Dermis microvascular lymphatic vessel endothelial cell (primary cell): Measurements from ENCODE around the gene WIPF1. TPM values are rescaled to one million over a fixed set of nuclear protein-coding genes. Genes with fewer than 3 reads are reported as not detected.

ENCODE experiments used
- DNase-seq, 2 donors: peaks; one replicate each; pipeline versions ENCODE4 v3.0.0 to v3.0.0-alpha.2; 2010; ENCODE audit warnings: low read depth in 2 of 2
- total RNA-seq: library from RNA; depleted of rRNA; stranded (reverse); fragments of >200 nt; gene quantifications from 2 replicates; pipeline ENCODE4 v1.2.1, GENCODE V29; 2014

Gene WIPF1, protein sequence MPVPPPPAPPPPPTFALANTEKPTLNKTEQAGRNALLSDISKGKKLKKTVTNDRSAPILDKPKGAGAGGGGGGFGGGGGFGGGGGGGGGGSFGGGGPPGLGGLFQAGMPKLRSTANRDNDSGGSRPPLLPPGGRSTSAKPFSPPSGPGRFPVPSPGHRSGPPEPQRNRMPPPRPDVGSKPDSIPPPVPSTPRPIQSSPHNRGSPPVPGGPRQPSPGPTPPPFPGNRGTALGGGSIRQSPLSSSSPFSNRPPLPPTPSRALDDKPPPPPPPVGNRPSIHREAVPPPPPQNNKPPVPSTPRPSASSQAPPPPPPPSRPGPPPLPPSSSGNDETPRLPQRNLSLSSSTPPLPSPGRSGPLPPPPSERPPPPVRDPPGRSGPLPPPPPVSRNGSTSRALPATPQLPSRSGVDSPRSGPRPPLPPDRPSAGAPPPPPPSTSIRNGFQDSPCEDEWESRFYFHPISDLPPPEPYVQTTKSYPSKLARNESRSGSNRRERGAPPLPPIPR
- total RNA-seq, result 7.8 and 13.9 TPM in 2 replicates

GRCh38 chr2:174597345-174598047 lies at the start of gene WIPF1:
WIPF1 (minus strand) TSS chr2:174597804; CDS start chr2:174585573, 12,231 bp downstream.
- DNase-seq, result peak in 1 of 2 donors; percentile 60

DNA sequence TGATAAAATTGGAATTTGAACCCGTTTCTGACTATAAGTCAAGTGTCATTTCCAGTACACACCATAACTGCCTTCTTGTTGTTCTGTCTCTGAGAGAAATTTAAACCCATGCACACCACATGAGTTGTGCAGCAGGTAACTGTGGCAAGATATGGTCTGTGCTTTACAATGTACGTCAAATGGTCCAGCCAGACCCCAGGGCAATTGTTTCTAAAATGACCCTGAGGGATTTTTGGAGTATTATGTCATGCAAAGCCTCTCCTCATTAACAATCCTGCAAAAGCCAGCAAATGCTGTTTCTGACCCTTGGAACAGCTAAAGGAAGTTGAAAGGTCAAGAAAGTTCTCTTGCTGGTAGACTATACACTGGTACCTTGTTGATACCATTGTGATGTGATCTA lies 47.7 kb upstream of the WIPF1 start:
- no peak for DNase-seq

GRCh38 chr2:174644406-174644805 lies 46.8 kb upstream of the WIPF1 start:
- no peak for DNase-seq

DNA sequence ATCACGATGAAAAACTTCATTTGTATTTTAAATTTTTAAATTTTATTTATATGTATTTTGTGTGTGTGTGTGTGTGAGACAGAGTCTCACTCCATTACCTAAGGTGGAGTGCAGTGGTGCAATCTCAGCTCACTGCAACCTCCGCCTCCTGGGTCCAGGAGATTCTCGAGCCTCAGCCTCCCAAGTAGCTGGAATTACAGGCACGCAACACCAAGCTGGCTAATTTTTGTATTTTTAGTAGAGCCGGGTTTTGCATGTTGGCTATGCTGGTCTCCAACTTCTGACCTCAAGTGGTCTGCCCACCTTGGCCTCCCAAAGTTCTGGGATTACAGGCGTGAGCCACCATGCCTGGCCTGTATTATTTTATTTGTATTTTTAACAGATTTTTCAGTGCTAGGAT lies 45.8 kb upstream of the WIPF1 start:
- no peak for DNase-seq

DNA sequence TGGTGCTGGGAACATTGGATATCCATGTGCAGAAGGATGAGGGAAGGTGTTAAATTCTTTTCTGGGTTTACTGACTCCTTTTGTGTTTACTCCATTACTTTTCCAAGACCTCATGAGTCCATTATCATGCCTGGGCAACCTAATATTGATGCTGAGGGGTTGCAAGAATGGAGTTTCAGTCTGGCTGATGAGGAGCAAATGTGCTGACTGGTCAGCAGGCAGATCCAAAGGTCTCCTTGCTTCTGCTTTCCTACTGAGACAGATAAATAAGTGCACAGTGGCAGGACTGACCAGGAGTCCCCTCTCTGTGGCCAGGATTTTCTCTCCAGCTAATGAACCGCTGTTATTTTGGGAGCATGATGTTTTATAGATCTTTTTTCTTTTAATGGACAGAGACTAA lies 43.6 kb upstream of the WIPF1 start:
- DNase-seq, result no peak

DNA sequence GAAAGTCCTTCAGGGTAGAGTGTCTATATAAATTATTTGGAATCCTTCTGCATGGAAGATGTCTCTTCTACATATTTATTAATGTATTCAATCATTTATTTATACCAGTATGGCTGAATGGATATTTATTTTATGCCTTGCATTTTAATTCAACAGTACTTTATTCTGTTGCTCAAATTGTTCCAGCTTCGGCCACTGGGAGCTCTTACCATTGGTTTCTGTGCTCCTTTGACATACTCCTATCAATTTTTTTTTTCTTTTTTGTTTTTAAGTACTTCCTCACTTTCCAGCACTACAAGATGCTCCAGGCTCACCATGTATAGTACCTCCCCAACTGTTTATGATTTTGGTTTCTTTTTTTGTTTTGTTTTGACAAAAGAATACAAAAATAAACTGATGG lies 39.4 kb upstream of the WIPF1 start:
- no peak for DNase-seq

DNA sequence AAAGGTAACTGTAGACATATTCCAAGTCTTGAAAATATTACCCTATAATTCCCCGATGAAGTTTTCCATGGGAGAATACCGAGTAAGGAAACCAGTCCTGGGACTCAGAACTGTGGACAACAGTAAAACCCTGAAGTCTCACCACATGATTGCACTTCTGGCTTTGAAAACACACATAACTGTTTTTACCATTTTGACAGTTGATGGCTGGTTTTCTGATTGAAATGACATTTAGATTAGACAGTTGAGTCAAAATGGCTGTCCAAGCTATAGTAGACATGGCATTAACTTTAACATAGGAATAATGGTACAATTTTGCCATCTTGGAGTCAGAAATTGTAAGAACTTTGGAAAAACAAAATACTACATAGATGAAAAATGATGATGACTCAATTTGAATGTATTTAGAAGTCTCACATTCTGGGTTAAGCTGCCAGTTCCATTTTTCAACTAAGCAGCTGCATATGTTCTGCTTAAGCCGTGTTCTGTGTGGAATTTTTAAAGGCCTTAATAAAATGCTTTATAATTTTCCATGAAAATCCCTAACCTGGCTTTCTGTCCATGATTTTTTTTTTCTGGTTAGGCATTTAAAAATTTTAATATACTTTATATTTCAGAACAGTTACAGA lies 38.3 kb upstream of the WIPF1 start:
- DNase-seq, result no peak

DNA sequence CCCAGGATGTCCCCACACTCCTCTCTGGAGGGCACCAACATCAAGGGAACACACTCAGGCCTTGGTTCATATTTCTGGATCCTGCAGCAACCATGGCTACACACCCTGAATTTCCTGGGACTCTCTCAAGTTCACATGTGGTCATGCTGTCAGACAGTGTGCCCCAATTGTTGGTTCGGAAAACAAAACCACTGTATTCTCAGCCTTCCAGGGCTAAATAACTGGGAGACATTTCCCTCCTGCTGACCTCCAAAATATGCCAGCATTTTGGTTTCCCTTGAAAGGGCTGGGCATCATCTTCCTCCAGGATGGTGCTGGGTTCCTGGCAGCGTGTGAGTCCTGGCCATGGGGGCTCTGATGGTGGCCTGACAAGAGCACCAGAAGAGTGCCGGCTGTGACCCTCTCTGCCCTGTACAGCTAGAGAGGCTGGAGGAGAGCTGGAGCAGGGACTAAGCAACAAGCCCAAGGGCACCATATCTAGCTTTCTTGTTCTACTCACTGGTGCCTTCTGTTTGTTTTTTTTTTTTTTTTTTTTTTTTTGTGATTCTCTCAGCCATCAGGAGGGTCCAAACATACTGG lies 37.5 kb upstream of the WIPF1 start:
- DNase-seq, result no peak

GRCh38 chr2:174634130-174635014 lies 36.8 kb upstream of the WIPF1 start:
- peak in 1 of 2 donors; percentile 31 for DNase-seq

DNA sequence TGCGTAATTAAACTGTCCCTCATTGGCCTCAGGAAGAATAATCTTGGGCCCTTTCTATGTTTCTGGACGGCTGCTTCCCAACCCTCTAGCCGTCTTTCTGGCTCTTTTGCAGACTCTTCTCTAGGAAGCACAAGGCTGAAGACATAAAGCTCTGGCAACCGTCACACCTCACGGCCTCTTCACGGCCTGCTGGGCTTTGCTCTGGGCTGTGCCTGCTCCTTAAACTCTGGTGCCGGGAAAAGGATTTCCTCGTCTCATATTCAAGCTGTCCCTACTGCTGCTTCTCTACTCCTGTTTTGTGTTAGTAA lies 36.0 kb upstream of the WIPF1 start:
- DNase-seq, result no peak

DNA sequence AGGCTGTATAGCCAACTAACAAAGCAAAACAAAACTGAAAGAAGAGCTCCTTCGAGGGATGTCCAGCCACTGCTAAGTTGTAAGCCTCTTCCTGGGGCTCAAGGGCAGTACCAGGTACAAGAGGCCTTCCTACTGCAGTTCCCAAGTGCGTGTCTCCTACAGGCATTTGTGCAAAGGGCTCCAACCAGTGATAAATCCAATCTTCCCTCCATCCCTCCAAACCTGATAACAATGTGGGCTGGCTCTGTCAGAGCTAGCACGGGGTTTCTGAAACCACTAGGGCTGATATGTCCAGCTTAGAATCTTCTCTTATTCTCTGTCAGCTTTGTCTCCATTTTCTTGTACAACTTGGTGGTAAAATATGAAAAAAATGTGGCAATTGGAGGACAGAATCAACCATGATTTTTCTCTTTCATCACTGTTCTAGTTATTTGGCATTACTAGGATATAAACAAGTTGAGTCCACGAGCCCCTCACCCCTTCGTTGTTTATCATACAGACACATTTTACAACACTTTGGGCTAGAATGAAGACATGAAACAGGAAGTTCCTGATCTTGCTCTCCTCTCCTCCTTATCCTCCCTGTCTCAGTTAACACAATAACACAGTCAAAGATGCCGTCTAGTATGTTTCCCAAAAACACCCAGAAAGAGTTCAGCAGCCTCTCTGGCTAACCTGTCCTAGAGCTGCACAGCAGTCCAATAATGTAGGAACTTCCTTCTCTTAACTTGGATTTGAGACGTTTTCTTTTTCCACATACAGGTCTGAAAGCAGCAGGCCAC lies 35.4 kb upstream of the WIPF1 start:
- no peak for DNase-seq

- DNase-seq, result no peak
These were observed 33.7 kb upstream of the WIPF1 start for GRCh38 chr2:174631009-174631981.

DNA sequence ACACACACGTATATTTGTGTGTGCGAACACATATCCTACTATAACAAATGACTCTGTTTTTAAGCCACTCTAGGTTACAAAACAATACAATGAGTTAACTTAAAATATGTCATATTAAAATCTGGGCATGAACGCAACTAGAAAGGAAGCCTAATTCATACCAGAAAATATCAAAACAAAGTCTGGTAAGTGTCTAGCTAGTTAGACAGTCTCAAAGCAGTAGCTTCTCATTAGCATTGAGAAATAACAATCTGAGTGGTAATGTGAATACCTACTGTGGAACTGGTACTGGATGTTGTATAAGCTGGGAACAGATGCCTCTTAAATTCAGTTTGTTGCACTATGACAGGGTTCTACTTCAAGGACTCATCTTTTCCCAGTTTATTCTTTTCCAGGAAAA lies 32.5 kb upstream of the WIPF1 start:
- no peak for DNase-seq

GRCh38 chr2:174629506-174629905 lies 31.9 kb upstream of the WIPF1 start:
- no peak for DNase-seq

- no peak for DNase-seq
These were observed 31.0 kb upstream of the WIPF1 start for GRCh38 chr2:174628528-174629169.

GRCh38 chr2:174627216-174627615 lies 29.6 kb upstream of the WIPF1 start:
- DNase-seq, result no peak

- no peak for DNase-seq
These were observed 27.4 kb upstream of the WIPF1 start for GRCh38 chr2:174624895-174625430.

GRCh38 chr2:174623690-174624089 lies 26.1 kb upstream of the WIPF1 start:
- no peak for DNase-seq
